Liver (tissue), 9 donors: ENCODE results near the gene FOXL1. TPM values are rescaled to one million over a fixed set of nuclear protein-coding genes. Genes with fewer than 3 reads are reported as not detected.

Experiments
- DNase-seq: peaks from one replicate; pipeline ENCODE4 v3.0.0-alpha.2; 2017; ENCODE audit warnings: low spot score
- H3K27ac ChIP-seq, 2 donors: one replicate each; pipeline ENCODE4 v1.7.0; 2013; ENCODE audit warnings: inconsistent platforms in 2 of 2, low read length in 2 of 2, control low read depth in 1 of 2, low read depth in 1 of 2, mild to moderate bottlenecking in 1 of 2
- H3K27me3 ChIP-seq, 4 donors: one replicate each; pipeline versions ENCODE4 v1.6.1 to v1.7.0; 2013; ENCODE audit warnings: low read length in 3 of 4, inconsistent platforms in 1 of 4, mild to moderate bottlenecking in 1 of 4, moderate library complexity in 1 of 4; ENCODE audit not compliant: control insufficient read depth in 4 of 4, insufficient read depth in 4 of 4
- H3K36me3 ChIP-seq, 4 donors: one replicate each; pipeline versions ENCODE4 v1.6.1 to v1.7.0; 2013; ENCODE audit warnings: low read length in 3 of 4, mild to moderate bottlenecking in 3 of 4, low read depth in 1 of 4, moderate library complexity in 1 of 4; ENCODE audit not compliant: control insufficient read depth in 4 of 4, insufficient read depth in 3 of 4
- H3K4me1 ChIP-seq, 4 donors: one replicate each; pipeline versions ENCODE4 v1.6.1 to v1.7.0; 2013; ENCODE audit warnings: low read length in 3 of 4, mild to moderate bottlenecking in 3 of 4, moderate library complexity in 1 of 4; ENCODE audit not compliant: control insufficient read depth in 4 of 4, insufficient read depth in 4 of 4
- H3K4me3 ChIP-seq, 3 donors: one replicate each; pipeline versions ENCODE4 v1.6.1 to v1.7.0; 2013; ENCODE audit warnings: low read length in 3 of 3, control low read depth in 1 of 3, low read depth in 1 of 3, mild to moderate bottlenecking in 1 of 3
- H3K9ac ChIP-seq, 2 donors: one replicate each; pipeline ENCODE4 v1.7.0; 2013; ENCODE audit warnings: low read length in 2 of 2, mild to moderate bottlenecking in 2 of 2, moderate library complexity in 2 of 2, control low read depth in 1 of 2, low read depth in 1 of 2
- H3K9me3 ChIP-seq, 4 donors: one replicate each; pipeline versions ENCODE4 v1.6.1 to v1.7.0; 2013; ENCODE audit warnings: low read length in 3 of 4; ENCODE audit not compliant: control insufficient read depth in 4 of 4
- FOXA1 ChIP-seq: IDR thresholded peaks from 2 replicates; pipeline ENCODE4 v1.6.1; 2016; ENCODE audit warnings: antibody characterized with exemption
- FOXA2 ChIP-seq: IDR thresholded peaks from 2 replicates; pipeline ENCODE4 v1.6.1; 2016; ENCODE audit warnings: antibody characterized with exemption
- HNF4A ChIP-seq, 2 donors: conservative IDR thresholded peaks; 2 replicates each; pipeline ENCODE4 v1.6.1; 2016; ENCODE audit warnings: antibody characterized with exemption in 2 of 2, mild to moderate bottlenecking in 2 of 2
- JUND ChIP-seq, 2 donors: IDR thresholded peaks; 2 replicates each; pipeline ENCODE4 v1.6.1; 2016; ENCODE audit warnings: antibody characterized with exemption in 2 of 2
- MAX ChIP-seq: IDR thresholded peaks from 2 replicates; pipeline ENCODE4 v1.6.1; 2016; ENCODE audit warnings: antibody characterized with exemption
- NR2F2 ChIP-seq: IDR thresholded peaks from 2 replicates; pipeline ENCODE4 v1.6.1; 2016; ENCODE audit warnings: antibody characterized with exemption
- RAD21 ChIP-seq, 2 donors: IDR thresholded peaks; 2 replicates each; pipeline ENCODE4 v1.6.1; 2016; ENCODE audit warnings: antibody characterized with exemption in 2 of 2, mild to moderate bottlenecking in 2 of 2
- REST ChIP-seq: IDR thresholded peaks from 2 replicates; pipeline ENCODE4 v1.6.1; 2016; ENCODE audit warnings: antibody characterized with exemption, mild to moderate bottlenecking
- RXRA ChIP-seq, 2 donors: IDR thresholded peaks; 2 replicates each; pipeline ENCODE4 v1.6.1; 2017 to 2018; ENCODE audit warnings: antibody characterized with exemption in 2 of 2, mild to moderate bottlenecking in 1 of 2
- YY1 ChIP-seq: IDR thresholded peaks from 2 replicates; pipeline ENCODE4 v1.6.1; 2016; ENCODE audit warnings: antibody characterized with exemption, mild to moderate bottlenecking
- WGBS: extraction: QIAGEN DNeasy Blood & Tissue Kit; methylation state at CpG from one replicate; pipeline ENCODE4 v1.1.7; 2013; 5-methylcytosine and 5-hydroxymethylcytosine counted together
- polyA plus RNA-seq, 2 donors: library from polyadenylated mRNA; stranded (reverse) in 1 of 2; unstranded in 1 of 2; fragments of 200-250 nt in 1 of 2; fragments of >200 nt in 1 of 2; fragmentation: Nextera tagmentation in 1 of 2; extraction: Ambion mirVana in 1 of 2; gene quantifications; one replicate each; pipeline versions ENCODE4 v1.2.1 to v1.2.3, GENCODE V29; 2013 to 2015
- total RNA-seq, 2 donors: library from RNA; depleted of rRNA; stranded (reverse); fragments of >200 nt; gene quantifications; one replicate each; pipeline ENCODE4 v1.2.3, GENCODE V29; 2014
- TF ChIP-seq, protein P1 (sequence below): fragments of 150-350 bp; IDR thresholded peaks from 2 replicates; pipeline ENCODE4 v1.5.1; 2017; ENCODE audit warnings: improper control_type of control experiment, low read depth, low read length; ENCODE audit not compliant: missing input control
- donor health status: healthy.
- donor health status: healthy.
- donor health status: healthy.
- donor health status: healthy.
- donor health status: healthy.

FOXL1 gene
- total and polyA plus RNA-seq, 4 donors: 0.05 to 0.06 TPM; not detected in 2

DNA sequence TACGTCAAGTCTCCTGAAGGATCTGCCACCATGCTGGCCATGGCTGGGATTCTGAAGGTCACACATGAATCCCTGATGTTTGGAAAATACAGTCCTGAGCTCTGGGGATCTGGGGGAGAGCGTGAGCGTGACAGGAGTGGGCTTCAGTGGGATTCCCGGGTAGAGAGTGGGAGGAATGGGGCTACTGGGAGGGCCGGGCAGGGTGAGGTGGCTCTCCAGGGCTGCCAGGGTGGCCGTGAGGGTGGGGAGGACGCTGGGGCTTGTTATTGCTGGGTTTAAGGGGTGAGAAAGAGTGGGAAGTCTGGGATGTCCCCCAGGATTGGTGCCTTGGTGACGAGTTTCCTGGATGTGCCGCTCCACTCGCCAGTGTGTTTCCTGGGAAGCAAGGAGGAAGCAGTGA, 31.3 kb downstream of the FOXL1 start:
- Histone ChIP-seq H3K9ac (no peak overlapping the region), H3K27me3 (peaks cover 0 to 9% (median 0%) of the 10 kb centered on the region in 4 donors)
- 74% methylated on average over 10 of the region's 10 CpGs for WGBS

GRCh38 chr16:86610779-86611524, 32.6 kb downstream of the FOXL1 start:
- H3K4me3 ChIP-seq: no peak overlapping the region
- H3K27ac ChIP-seq: peak overlapping the region; percentile 14 to 43
- no peaks in the 10 kb centered on the region for H3K4me1 ChIP-seq
- no peak overlapping the region for H3K9ac ChIP-seq
- H3K9me3 ChIP-seq: no peaks in the 10 kb centered on the region
- H3K36me3 ChIP-seq: no peaks in the 10 kb centered on the region
- DNase-seq: no peak
- 55% methylated on average over 18 of the region's 18 CpGs for WGBS
- TF ChIP-seq FOXA1: no peak
- TF ChIP-seq RAD21 (IDR thresholded peaks at IDR 0.05): no peak
- no peak for TF ChIP-seq YY1
- no peak for TF ChIP-seq HNF4A (conservative IDR thresholded peaks at IDR 0.05)
- no peak for TF ChIP-seq FOXA2
- H3K27me3 ChIP-seq: peaks cover 0 to 9% (median 0%) of the 10 kb centered on the region in 4 donors

More for the DNA sequence above, 31.3 kb downstream of the FOXL1 start:
- no peak for DNase-seq
- Histone ChIP-seq H3K27ac (no peak overlapping the region), H3K9me3 (no peaks in the 10 kb centered on the region), H3K4me1 (no peaks in the 10 kb centered on the region), H3K36me3 (no peaks in the 10 kb centered on the region), H3K4me3 (no peak overlapping the region)
- TF ChIP-seq FOXA1 (no peak), JUND (IDR thresholded peaks at IDR 0.05) (no peak), HNF4A (conservative IDR thresholded peaks at IDR 0.05) (no peak), REST (no peak)

DNA sequence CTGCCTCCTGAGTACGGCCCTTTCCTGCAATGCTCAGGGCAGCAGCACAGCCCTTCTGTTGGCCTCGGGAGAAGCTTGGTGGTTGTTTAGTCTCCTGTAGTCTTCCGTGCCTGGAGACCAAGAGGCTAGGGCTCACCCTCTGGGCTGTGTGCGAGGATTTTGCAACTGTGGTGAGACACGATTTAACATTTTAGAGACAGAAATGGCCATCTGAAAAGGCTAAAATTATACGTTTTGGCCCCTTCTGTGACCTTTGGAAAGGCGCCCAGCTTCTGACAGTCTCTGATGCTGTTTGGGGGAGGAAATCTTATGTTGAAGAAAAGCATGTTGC, 33.1 kb downstream of the FOXL1 start:
- no peaks in the 10 kb centered on the region for H3K4me1 ChIP-seq
- DNase-seq: no peak
- H3K36me3 ChIP-seq: no peaks in the 10 kb centered on the region
- H3K27me3 ChIP-seq: peaks cover 0 to 9% (median 0%) of the 10 kb centered on the region in 4 donors
- TF ChIP-seq, protein P1, sequence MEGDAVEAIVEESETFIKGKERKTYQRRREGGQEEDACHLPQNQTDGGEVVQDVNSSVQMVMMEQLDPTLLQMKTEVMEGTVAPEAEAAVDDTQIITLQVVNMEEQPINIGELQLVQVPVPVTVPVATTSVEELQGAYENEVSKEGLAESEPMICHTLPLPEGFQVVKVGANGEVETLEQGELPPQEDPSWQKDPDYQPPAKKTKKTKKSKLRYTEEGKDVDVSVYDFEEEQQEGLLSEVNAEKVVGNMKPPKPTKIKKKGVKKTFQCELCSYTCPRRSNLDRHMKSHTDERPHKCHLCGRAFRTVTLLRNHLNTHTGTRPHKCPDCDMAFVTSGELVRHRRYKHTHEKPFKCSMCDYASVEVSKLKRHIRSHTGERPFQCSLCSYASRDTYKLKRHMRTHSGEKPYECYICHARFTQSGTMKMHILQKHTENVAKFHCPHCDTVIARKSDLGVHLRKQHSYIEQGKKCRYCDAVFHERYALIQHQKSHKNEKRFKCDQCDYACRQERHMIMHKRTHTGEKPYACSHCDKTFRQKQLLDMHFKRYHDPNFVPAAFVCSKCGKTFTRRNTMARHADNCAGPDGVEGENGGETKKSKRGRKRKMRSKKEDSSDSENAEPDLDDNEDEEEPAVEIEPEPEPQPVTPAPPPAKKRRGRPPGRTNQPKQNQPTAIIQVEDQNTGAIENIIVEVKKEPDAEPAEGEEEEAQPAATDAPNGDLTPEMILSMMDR: no peak
- TF ChIP-seq NR2F2 (peak; percentile 82), MAX (no peak), RXRA (IDR thresholded peaks at IDR 0.05) (peak in 1 of 2 donors; percentile 9)
- H3K4me3 ChIP-seq: no peak overlapping the region
- 50% methylated on average over 7 of the region's 7 CpGs for WGBS
- no peaks in the 10 kb centered on the region for H3K9me3 ChIP-seq
- H3K27ac ChIP-seq: peak overlapping the region; percentile 14 to 43
- no peak overlapping the region for H3K9ac ChIP-seq
